8988T (cell line): ENCODE results near the gene SLC25A21.

ENCODE experiments used
- DNase-seq: peaks from one replicate; pipeline ENCODE4 v3.0.0; 2011

Gene SLC25A21

DNA sequence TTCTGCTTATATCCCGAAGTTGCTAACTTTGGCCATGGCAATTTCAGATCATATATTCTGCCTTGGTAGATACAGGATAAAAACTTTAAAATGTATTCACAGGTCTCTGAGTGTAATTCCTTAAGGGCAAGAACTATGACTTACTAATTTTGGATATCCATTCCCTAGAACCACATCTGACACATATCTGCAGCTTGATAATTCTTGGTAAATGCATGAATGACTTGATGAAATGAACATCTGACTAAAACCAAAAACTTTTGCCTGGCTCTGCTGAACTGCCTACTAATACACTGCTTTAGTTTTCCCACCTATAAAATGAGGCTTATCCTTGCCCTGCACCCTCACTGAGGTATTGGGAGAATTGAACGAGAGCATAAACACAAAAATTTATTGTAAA is 32.2 kb downstream of the SLC25A21 start:
- DNase-seq = no peak

DNA sequence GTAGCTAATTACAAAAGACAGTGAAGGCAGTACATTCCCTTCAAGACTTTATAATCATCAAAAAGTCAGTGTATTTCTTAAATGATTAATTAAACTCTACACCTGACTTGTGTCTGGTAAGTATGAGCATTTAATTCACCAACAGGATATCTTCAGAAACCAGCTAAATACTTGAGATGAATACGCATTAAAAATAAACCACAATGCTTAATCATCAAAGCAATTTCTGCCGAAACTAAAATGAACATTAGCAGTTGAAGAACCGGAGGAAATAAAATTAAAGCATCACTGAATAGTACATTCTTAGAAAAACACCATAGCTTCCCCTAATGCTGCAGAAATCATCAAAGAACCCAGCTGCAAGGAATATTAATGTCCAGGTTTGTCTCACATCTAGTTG is 32.7 kb downstream of the SLC25A21 start:
- no peak for DNase-seq

DNA sequence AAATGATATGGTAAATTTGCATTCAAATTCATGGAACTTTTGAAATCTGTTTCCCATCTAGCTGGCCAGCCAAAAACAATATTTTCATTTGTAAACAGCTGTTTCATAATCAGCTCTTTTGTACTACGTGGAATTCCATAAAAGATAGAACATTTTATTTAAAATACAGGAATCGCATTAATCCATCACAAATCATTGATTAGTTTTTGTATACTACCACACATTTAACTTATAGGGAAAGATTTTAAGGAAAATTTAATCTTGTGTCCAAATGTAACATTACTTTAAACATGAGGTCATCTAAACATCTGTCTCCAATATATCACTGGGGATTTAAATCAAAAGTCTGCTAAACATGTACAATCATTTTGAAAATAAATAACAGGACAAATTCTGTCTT is 33.5 kb downstream of the SLC25A21 start:
- no peak for DNase-seq

DNA sequence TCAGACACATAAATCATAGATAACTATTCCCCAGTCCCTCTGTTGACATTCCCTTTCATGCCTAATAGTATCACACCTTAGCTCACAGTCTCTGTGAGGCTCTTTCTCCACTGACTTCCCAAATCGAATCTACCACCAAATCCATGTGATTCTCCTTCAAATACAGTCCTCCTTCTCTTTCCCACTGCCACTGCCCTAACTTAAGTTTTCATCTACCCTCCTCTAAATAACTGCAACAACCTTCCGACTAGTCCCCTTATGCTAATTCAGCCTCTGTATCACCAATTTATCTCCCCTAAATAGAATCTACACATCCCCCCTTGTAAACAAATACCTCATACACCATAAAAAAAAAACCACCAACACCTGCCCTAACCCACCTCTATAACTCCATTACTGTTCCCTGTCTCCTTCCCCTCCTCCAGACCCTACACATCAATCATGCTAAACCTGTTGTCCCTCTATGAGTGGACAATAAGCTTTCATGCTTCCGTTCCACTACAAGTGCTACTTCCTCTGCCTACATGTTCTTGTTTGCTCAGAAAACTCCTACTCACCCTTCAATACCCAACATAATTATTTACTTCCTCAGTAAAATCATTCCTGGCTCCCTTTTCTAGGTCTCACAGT is 39.0 kb downstream of the SLC25A21 start:
- no peak for DNase-seq

DNA sequence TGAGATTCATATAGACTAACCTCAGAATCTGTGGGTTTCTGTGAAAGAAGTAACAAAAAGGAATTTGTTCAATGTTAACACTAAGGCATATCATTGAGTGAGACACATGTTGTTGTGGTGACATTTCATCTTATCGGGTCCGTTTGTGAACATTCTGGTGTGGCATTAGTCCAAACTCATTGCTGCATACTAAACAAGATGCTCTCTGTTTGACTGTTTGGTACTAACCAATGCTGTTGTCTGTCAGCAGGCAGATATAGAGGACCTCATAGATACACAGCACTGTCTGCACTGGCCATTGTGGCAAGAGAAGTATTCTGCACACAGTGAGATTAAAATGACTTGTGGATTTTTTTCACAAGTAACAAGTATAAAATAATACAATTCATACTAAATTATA is 41.2 kb downstream of the SLC25A21 start:
- no peak for DNase-seq

DNA sequence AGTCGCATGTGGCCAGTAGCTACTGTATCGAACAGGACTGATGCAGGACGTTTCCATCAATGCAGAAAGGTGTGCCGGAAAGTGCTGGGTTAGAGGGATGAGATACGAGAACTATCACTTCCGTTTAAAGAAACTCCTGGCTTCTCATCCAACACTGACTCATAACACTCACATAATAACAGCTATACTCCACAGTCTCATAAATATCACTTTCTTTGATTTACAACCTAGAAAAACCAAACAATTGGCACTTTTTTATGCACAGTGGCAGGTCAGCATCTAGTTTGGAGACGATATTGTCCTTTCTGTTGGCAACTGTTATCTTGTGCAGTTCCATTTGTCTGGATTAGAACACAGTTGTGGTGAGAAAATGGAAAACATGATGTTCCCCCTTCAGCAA is 43.4 kb downstream of the SLC25A21 start:
- no peak for DNase-seq

DNA sequence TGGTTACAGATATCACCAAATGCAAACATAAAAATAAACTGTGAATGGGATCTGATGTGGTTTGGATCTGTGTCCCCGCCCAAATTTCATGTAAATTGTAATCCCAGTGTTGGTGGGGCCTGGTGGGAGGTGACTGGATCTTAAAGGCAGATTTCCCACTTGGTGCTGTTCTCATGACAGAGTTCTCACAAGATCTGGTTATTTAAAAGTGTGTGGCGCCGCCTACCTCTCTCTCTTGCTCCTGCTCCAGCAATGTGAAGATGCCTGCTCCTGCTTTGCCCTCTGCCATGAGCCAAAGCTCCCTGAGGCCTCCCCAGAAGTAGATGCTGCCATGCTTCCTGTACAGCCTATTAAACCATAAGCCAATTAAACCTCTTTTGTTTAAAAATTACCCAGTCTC is 47.8 kb downstream of the SLC25A21 start:
- DNase-seq = no peak

DNA sequence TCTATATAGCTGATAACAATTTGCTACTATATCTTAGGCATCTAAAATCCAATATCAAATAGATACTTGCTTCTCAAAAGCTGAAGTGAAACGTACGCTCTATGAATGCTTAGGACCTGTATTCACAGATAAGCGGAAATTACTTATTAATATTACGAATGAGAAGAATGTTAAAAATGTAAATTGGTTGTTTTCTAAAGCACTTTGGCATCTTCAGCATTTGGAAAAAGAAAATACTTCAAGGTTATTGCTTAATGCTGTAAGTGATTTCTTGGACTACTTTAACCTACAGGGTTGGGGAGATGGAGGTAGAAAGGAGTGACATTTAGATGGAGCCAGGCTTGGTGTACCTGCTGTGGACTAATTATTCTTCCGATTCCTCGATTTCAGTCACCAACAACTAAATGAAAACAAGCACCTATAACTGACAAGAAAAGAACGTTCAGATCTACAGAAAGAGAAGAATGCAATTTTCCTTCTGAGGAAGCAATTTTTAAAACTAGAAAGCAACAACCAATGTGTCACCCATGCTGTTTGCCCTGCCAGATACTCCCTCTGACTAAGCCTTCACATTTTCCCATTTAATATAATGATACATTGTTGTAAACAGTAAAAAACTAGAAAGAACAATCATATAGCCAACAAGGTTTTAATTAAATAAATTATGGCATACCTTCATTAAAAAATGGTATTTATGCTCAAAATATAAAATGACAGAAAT is 49.3 kb downstream of the SLC25A21 start:
- DNase-seq = no peak

DNA sequence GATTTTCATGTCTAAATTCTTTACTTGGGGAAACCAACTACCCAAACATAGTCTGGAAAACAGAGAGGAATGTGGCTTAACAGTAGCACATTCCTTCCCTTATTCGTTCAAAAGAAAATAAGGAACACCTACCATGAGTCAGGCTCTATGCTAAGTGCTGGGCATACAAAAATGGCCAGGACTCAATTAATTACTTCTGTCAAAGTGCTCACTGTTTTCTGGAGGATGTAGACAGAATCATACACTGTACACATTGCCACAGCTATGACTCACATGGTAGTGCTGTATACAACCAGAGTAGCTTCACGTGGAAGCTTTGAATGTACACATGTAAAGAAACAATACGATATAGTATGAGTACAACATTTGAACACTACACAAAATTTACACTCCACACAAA is 50.1 kb downstream of the SLC25A21 start:
- DNase-seq = no peak

DNA sequence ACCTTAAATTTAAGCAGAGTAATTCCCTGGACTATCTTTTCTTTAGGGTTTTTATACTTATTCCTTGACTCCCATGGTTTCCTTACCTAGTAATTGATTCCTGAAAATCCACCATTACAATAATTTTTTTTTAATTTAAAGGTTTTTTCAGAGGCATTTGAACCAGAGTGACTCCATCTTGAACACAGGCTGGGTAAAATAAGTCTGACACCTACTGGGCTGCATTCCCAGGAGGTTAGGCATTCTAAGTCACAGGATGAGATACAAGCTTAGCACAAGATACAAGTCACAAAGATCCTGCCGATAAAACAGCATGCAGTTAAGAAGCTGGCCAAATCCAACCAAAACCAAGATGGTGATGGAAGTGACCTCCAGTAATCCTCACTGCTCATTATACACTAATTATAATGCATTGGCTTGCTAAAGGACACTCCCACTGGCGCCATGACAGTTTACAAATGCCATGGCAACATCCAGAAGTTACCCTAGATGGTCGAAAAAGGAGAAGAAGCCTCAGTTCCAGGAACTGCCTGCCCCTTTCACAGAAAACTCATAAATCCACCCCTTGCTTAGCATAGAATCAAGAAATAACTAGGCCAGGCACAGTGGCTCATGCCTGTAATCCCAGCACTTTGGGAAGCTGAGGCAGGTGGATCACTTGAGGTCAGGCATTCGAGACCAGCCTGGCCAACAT is 53.6 kb downstream of the SLC25A21 start:
- no peak for DNase-seq

DNA sequence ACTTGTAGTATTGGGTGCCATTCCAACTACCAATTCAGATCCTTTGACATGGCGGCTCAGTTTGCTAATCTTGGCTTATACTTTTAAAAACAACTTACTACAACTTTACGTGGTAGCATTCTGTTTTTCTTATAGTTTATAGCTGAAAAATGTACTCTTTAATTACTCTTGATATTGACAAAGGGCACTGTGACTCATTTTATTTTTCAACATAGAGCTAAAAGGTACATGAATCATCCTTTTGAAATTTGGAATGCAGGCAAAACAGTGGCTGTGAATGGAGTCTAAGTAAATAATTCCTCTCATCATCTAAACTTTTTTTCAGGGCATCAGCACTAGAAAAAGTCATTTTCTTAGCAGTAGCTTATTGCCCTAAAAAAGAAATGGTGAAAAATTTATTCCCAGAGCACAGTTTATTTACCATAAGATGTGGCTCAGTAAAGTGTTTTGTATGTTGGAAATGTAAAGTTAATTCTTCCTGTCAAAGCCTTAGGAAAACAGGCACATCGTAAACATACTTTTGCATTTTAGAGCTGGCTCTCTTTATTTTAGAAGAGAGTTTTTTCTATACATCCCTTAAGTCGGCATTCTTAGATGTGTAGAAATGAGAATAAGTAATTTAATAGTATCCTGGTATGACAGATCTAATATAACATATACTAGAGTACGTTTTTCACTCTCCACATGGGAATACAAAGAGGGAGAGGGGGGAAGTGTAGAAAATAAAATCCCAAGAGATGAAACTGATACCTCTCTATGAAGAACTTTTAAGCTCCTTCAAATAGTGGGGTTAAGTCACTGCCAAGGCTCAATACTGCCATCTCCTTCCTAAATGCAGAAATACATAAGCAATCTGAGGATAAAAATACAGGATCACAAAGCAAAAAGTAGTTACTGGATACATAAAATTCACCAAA is 55.2 kb downstream of the SLC25A21 start:
- DNase-seq = no peak

DNA sequence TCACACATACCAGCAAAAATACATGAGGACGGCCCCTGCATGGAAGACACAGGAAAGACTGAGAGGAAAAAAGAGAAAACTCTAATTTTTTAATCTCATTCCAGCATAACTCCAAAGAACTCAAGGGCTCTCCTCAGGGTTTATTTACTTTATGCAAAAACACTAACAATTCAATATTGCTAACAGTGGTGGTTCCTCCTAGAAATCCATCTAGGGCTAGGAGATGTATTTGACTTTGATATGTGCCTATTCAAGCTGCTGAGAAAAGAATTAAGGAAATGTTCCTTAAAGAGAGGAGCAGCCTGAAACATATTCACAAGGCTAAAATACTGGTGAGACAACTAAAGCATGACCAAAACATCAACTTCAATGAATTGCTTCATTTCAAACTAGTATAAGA is 57.0 kb downstream of the SLC25A21 start:
- DNase-seq = no peak

DNA sequence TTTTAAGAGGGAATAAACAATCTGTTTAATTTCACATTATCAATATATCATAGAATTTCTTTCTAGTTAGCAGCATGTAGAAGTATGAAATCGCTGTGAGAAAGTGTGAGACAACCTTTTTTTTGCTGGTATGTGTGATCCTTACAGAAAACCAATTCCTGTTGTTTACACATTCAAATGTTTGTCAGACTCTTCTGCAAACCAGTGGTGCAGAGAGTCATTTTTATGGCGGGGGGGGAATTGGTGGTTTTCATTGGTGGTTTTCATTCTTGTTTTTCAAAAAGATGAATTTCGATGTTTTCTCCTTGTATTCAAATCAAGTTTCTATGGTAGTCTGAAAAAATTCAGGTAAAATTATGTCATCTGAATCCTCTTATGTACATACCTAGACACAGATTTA is 57.8 kb downstream of the SLC25A21 start:
- DNase-seq = no peak

DNA sequence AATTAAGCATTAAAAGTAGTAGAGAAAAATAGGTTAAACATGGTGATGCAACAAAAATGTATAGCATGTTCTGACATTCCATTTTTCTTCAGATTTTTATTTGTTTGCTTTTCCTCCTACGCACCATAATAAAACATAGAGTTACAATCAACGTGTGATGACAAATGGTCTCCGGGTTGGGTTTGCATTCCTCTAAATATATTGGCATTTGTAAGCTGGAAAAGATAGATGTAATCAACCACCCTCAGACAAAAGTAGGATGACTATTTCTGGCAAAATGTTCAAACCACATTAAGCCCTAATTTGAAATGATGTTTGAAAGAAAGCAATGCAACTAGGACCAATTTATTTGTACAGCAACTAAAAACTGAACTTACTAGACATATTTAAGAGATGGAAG is 58.4 kb downstream of the SLC25A21 start:
- DNase-seq = no peak

DNA sequence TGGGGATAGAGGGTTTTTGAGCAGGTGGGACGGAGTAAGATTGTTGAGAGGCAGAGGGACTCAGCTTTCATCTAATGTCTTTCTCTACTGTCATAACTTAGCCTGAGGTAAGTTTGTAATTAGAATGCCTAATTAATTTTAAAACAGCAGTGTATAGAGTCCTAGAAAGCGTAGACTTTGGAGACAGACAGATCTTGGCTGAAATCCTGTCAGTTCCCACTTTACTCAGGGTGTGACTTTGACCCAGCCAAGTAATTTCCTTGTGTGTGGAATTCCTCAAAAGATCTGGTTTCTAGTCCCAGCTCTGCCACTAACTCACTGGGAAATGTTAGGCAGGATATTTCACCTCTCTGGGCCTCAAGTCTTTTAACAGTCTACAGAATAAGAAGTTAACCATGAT is 74.3 kb downstream of the SLC25A21 start:
- DNase-seq = no peak

DNA sequence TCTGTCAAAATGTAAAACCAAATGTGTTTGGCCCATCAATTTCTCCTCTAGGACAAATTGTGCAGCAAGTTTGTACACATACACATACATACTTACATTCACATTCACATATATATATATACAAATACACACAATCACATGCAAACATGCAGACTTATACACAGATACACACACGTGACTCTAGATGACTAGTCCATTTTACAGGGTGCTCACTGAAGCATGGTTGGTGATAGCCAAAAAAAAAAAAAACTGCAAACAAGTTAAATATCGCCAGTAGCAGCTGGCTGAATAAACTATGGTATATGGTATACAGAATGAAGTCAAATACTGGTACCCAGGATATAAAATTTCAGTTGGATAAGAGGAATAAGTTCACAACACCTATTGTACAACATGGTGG is 77.9 kb downstream of the SLC25A21 start:
- DNase-seq = no peak

DNA sequence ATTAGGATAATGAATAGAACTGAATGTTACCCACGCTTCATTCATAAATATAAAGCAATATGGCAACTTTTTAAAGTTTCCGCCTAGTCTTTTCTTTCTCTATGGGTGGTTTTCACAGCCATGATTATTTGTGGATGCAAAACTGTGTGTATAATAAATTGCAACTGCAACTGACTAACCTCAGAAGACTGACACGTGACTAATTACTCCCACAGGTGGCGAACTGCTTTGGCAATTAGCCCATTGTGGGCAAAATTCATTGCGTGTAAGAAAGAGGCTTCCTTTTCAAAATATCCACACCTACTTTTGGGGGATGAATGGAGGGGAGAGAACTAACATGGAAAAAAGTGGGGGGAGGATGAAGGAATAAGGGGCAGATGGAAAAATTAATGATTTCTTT is 79.0 kb downstream of the SLC25A21 start:
- no peak for DNase-seq

DNA sequence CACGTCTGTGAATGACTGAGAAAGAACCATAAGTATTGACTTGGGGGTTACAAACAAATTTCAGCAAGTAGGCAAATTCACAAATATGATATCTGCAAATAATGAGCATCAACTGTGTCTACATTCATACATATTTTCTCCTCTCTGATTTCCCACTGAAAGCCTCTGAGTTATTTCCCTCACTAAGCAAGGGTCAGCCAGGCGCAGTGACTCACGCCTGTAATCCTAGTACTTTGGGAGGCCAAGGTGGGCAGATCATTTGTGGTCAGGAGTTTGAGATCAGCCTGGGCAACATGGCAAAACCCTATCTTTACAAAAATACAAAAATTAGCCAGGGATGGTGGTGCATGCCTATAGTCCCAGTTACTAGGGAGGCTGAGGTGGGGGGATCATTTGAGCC is 80.8 kb downstream of the SLC25A21 start:
- no peak for DNase-seq

DNA sequence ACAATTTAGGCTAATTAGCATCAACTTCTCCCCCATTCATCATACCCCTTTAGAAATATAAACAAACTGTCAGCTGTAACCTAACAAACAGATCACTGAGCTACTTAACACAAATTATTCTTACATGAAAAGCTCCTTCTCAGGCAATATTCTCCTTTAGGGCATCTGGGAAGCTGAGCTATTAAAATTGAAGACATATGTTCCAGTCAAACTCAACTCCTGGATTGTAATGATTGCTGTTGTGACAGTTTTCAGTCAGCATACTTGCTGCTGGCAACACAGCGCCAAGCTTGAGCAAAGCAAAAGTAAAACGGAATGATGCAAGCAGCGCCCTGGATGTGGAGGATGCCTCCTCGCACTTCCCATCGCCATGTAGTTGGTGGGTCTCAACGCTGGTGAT is 82.4 kb downstream of the SLC25A21 start:
- DNase-seq = no peak

DNA sequence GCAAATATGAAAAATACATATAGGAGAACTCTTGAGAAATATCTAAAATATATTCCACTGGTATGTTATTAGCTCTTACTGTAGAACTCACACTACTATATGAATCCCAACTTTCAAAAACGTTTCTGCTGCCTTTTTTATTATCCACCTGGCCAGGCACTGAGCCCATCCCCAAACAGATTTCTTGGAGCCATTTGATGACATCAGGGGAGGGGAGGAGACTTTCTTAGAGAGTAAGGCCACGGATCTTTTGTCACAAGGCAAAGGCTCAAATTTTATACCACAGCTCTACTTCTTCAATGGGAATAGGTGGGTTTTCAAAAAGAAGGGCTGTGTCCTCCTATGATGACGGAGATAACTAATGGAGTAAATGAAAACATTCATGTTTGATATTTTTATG is 83.0 kb downstream of the SLC25A21 start:
- no peak for DNase-seq

DNA sequence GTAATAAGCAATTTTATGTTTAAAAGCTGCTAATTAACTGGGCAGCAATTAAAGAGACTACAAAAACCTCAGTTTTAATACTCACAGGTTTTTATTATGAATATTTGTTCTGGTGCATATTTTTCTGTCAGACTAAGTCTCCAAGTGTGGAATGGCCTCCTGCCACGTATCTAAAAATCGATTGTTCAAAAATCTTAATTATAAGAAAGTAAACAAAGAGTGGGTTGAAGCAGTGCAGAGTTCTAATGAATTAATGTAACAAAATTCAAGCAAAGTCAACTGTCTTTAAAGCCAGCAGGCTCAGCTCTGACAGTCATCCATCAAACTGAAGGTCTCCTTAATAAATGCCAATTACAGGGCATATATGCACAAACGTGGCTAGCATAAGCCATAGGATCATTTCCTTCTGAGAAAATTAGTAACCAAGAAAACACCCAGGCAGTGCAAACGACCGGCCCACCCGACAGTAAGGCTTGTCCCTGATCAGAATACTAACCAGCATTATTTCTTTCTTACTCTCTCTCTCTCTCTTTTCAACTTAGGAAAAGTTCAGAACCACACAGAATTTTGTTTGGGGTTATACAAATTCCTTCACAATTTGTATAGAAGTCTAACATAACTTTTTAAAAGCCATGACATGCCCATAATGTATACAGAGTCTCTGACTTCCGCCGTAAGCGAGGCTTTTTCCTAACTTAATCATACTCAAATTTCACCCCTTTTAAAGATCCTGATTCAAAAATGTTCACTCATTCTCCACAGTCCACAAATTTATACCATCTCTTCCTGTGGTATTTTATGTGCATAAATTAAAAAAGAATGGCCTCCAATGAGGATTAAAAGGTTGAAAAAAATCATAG is 83.8 kb downstream of the SLC25A21 start:
- DNase-seq = no peak

DNA sequence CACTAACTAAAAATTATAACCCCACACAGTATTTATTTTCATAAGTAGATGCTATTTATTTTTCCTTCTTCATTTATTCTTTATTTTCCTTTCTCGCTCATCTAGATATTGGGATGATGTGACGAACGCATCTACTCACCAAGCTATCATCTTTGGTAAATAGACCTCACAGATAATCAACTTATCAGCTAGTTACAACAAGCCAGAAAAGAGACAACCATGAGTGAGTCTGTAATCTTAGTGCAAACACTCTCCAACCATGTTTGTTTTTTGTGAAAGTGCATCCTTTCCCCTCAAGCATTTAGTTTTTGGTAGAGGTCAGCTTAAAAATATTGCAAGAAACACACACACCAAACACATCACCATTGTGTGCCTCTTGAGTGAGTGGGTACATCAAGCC is 84.9 kb downstream of the SLC25A21 start:
- no peak for DNase-seq
